B cell (primary cell): ENCODE measurements around the gene URAD. TPM values are rescaled to one million over a fixed set of nuclear protein-coding genes. Genes with fewer than 3 reads are reported as not detected.

Experiments
- polyA plus RNA-seq: library from polyadenylated mRNA; depleted of rRNA; stranded (reverse); fragments of >200 nt; gene quantifications from 2 replicates; pipeline ENCODE4 v1.2.3, GENCODE V29; 2012
- small RNA-seq: library from RNA; depleted of rRNA; stranded (forward); fragments of <200 nt; gene quantifications from one replicate; pipeline ENCODE3, GENCODE V24; 2012; ENCODE audit warnings: low replicate concordance, low read depth; ENCODE audit not compliant: insufficient read length
- total RNA-seq, 2 donors: library from RNA; stranded (reverse); fragments of 120-200 nt in 1 of 2; gene quantifications; 1 replicate in 1 of 2; 2 replicates in 1 of 2; pipeline versions ENCODE4 v1.2.3 to v1.2.4, GENCODE V29; 2013 to 2022

URAD gene
- total and polyA plus RNA-seq, 2 donors (not counting 1 experiment from before 2014, with no cell fraction given): not detected

Small RNA genes lying within 50 kb of the gene (small RNA-seq; reads per million reads assigned to genes)
- gene ATP5F1EP2 (not detected), gene RN7SL272P (not detected)

Other genes with a start within 250 kb of the URAD start
- gene GSX1, start 196.2 kb downstream of the URAD start, total RNA-seq: not detected in 2 replicates
- gene GSX1, start 196.2 kb downstream of the URAD start, polyA plus RNA-seq: not detected in 2 replicates
- gene PDX1, start 68.7 kb downstream of the URAD start, total RNA-seq: not detected in 2 replicates
- not detected in 2 replicates for gene PDX1, start 68.7 kb downstream of the URAD start, polyA plus RNA-seq
- gene CDX2, start 19.4 kb downstream of the URAD start, total RNA-seq: not detected in 2 replicates
- not detected in 2 replicates for gene CDX2, start 19.4 kb downstream of the URAD start, polyA plus RNA-seq
- gene FLT3, start 111.9 kb upstream of the URAD start, total RNA-seq: 0.42 and 0.70 TPM in 2 replicates
- 0.10 and 0.13 TPM in 2 replicates for gene FLT3, start 111.9 kb upstream of the URAD start, polyA plus RNA-seq
- gene PAN3, start 149.9 kb upstream of the URAD start, total RNA-seq: 117 and 119 TPM in 2 replicates
- 23.4 and 37.7 TPM in 2 replicates for gene PAN3, start 149.9 kb upstream of the URAD start, polyA plus RNA-seq